K562 treated with DMSO at 1 percent for 12 hours (cell line): ENCODE results near the gene KLHL14. TPM values are rescaled to one million over a fixed set of nuclear protein-coding genes. Genes with fewer than 3 reads are reported as not detected.

Source experiments
- total RNA-seq: library from RNA; unstranded; fragments of 300-600 nt; gene quantifications from 2 replicates; pipeline ENCODE4 v1.2.3, GENCODE V29; 2022; ENCODE audit not compliant: insufficient read depth

KLHL14 gene, protein sequence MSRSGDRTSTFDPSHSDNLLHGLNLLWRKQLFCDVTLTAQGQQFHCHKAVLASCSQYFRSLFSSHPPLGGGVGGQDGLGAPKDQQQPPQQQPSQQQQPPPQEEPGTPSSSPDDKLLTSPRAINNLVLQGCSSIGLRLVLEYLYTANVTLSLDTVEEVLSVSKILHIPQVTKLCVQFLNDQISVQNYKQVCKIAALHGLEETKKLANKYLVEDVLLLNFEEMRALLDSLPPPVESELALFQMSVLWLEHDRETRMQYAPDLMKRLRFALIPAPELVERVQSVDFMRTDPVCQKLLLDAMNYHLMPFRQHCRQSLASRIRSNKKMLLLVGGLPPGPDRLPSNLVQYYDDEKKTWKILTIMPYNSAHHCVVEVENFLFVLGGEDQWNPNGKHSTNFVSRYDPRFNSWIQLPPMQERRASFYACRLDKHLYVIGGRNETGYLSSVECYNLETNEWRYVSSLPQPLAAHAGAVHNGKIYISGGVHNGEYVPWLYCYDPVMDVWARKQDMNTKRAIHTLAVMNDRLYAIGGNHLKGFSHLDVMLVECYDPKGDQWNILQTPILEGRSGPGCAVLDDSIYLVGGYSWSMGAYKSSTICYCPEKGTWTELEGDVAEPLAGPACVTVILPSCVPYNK
- not detected in 2 replicates for total RNA-seq

DNA sequence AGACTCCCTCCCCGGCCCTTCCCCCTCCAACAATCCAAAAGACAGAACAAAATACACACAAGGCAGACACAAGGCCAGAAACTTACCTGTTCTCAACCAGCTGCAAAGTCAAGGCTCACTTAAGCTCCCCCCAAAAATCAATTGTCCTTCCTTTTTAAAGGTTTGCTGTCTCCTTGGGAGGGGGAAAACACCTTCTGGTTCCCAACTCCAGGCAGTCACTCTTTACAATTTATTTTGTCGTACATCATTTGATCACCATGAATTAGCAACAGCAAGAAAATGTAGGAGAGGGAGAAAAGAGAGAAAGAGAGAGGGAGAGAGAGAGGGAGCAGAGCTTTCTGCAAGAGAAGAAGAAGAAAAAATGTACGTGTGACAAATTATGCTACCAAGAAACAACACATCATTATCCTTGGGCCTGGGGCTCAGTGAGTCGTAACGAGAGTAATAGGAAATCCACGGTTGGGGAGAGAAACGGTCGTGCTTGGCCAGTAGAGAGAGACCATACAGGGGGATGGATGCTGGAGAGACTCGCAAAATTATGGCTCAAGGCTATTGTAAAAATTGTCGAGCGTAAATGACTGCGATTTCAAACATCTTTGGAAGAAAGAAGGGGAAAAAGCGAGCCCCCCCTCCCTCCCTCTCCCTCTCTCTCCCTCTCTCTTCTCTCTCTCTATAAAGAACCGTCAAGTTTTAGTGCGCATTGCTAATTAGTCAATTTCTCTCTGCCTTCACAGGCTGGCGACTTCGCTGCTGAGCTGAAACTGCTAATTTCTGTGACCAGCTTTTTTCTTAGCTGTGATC, at the start of gene KLHL14:
TSS of gene KLHL14 (minus strand) at position 443 of the 801 bp plus-strand sequence. CDS start 2,432 bp downstream, outside the sequence.

